Thymus (tissue), 11 donors: ENCODE results near the gene N4BP2. TPM values are rescaled to one million over a fixed set of nuclear protein-coding genes. Genes with fewer than 3 reads are reported as not detected.

Experiments used
- DNase-seq, 9 donors: peaks; one replicate each; pipeline ENCODE4 v3.0.0-alpha.2; 2013; ENCODE audit warnings: low spot score in 9 of 9, low read depth in 6 of 9, missing footprints in 1 of 9
- H3K27ac ChIP-seq, 2 donors: one replicate each; pipeline ENCODE4 v1.5.1; 2013; ENCODE audit warnings: control low read depth in 1 of 2, low read depth in 1 of 2, low read length in 1 of 2, mild to moderate bottlenecking in 1 of 2, moderate library complexity in 1 of 2
- H3K27me3 ChIP-seq, 2 donors: one replicate each; pipeline ENCODE4 v1.5.1; 2013; ENCODE audit warnings: low read length in 1 of 2; ENCODE audit not compliant: control insufficient read depth in 2 of 2, insufficient read depth in 1 of 2
- H3K36me3 ChIP-seq, 2 donors: one replicate each; pipeline ENCODE4 v1.5.1; 2013; ENCODE audit warnings: low read length in 1 of 2, mild to moderate bottlenecking in 1 of 2, moderate library complexity in 1 of 2; ENCODE audit not compliant: control insufficient read depth in 2 of 2, insufficient read depth in 2 of 2
- H3K4me1 ChIP-seq, 2 donors: one replicate each; pipeline ENCODE4 v1.5.1; 2013; ENCODE audit warnings: low read length in 2 of 2; ENCODE audit not compliant: control insufficient read depth in 2 of 2, insufficient read depth in 2 of 2
- H3K4me3 ChIP-seq, 2 donors: one replicate each; pipeline ENCODE4 v1.5.1; 2013; ENCODE audit warnings: low read length in 2 of 2, control low read depth in 1 of 2, mild to moderate bottlenecking in 1 of 2
- H3K9me3 ChIP-seq, 2 donors: one replicate each; pipeline ENCODE4 v1.5.1; 2013; ENCODE audit warnings: low read length in 1 of 2, mild to moderate bottlenecking in 1 of 2; ENCODE audit not compliant: control insufficient read depth in 2 of 2, insufficient read depth in 1 of 2
- WGBS: extraction: QIAGEN DNeasy Blood & Tissue Kit; methylation state at CpG from one replicate; pipeline ENCODE4 v1.1.7; 2013; 5-methylcytosine and 5-hydroxymethylcytosine counted together
- polyA plus RNA-seq: library from polyadenylated mRNA; stranded (reverse); fragments of 200-250 nt; gene quantifications from one replicate; pipeline ENCODE4 v1.2.3, GENCODE V29; 2013
- total RNA-seq: library from RNA; stranded (reverse); fragments of 120-200 nt; gene quantifications from one replicate; pipeline ENCODE4 v1.2.4, GENCODE V29; 2013
- donor health status: healthy.

The N4BP2 gene
- total and polyA plus RNA-seq, 2 donors = 7.7 to 25.3 TPM

DNA sequence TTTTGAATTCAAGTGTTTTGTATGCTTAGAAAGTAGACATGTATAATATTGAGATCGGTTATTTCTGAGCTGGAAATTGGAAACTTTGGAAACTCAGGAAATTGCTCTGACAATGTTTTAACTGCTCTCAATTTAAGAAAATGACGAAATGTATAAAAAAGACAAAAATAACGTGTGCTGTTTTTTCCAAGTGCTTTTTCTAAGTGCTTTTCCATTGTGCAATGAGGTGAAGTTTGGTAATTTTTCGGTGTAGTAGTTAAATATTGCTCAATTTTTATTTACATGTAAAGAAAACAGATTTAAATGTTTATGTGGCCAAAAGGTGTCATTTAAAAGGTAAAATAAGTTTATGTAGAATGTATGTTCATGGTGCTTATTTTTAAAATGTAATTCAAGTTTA is 100.8 kb downstream of the N4BP2 start:
- H3K36me3 ChIP-seq = peaks cover 10 to 33% of the 10 kb centered on the region in 2 donors
- no peak for DNase-seq
- H3K4me1 ChIP-seq = peaks cover 0 to 3% of the 10 kb centered on the region in 2 donors
- H3K27ac ChIP-seq = no peak overlapping the region
- WGBS = 98% methylated on average over 4 of the region's 4 CpGs
- no peaks in the 10 kb centered on the region for H3K27me3 ChIP-seq
- no peak overlapping the region for H3K4me3 ChIP-seq
- no peaks in the 10 kb centered on the region for H3K9me3 ChIP-seq

GRCh38 chr4:40160258-40160657 is 103.6 kb downstream of the N4BP2 start:
- H3K4me1 ChIP-seq = no peaks in the 10 kb centered on the region
- no peak overlapping the region for H3K4me3 ChIP-seq
- H3K9me3 ChIP-seq = peaks cover 0 to 2% of the 10 kb centered on the region in 2 donors
- H3K27me3 ChIP-seq = no peaks in the 10 kb centered on the region
- H3K27ac ChIP-seq = no peak overlapping the region
- no peak for DNase-seq
- H3K36me3 ChIP-seq = peaks cover 10 to 41% of the 10 kb centered on the region in 2 donors
- 96% methylated on average over 9 of the region's 9 CpGs for WGBS

DNA sequence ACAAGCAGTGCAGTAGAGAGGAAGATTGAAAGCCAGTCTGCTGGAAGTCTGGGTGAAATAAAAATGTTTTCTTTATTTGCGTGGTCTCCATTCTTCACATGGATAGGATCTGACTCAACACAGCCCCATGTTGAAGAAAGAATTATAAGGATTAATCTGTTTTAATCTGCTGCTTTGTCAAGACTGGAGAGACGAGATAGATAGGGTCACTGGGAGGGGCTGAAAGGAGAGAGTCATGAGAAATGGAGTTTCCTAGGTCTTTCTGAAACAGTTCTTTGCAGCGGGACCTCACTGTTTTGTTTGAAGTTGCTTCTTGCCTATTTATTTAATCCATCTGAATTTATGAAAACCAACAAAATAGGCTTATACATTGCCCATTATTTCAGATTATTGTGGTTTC is 107.8 kb downstream of the N4BP2 start:
- H3K27me3 ChIP-seq = no peaks in the 10 kb centered on the region
- no peaks in the 10 kb centered on the region for H3K4me1 ChIP-seq
- H3K9me3 ChIP-seq = peaks cover 0 to 7% of the 10 kb centered on the region in 2 donors
- H3K27ac ChIP-seq = no peak overlapping the region
- peaks cover 10 to 28% of the 10 kb centered on the region in 2 donors for H3K36me3 ChIP-seq
- no peak for DNase-seq
- 96% methylated on average over 3 of the region's 3 CpGs for whole genome bisulfite sequencing
- H3K4me3 ChIP-seq = no peak overlapping the region

GRCh38 chr4:40165916-40166315 is 109.3 kb downstream of the N4BP2 start:
- DNase-seq = no peak
- 99% methylated on average over 1 of the region's 1 CpG for WGBS
- no peaks in the 10 kb centered on the region for H3K4me1 ChIP-seq

GRCh38 chr4:40168070-40168469 is 111.4 kb downstream of the N4BP2 start:
- DNase-seq = no peak
- Histone ChIP-seq H3K4me1 (no peaks in the 10 kb centered on the region), H3K27me3 (no peaks in the 10 kb centered on the region), H3K9me3 (peaks cover 0 to 7% of the 10 kb centered on the region in 2 donors), H3K36me3 (peaks cover 3% of the 10 kb centered on the region in 2 donors), H3K27ac (no peak overlapping the region), H3K4me3 (no peak overlapping the region)

More at GRCh38 chr4:40165916-40166315, 109.3 kb downstream of the N4BP2 start:
- H3K36me3 ChIP-seq = peaks cover 10 to 17% of the 10 kb centered on the region in 2 donors
- no peak overlapping the region for H3K27ac ChIP-seq
- no peaks in the 10 kb centered on the region for H3K27me3 ChIP-seq
- no peak overlapping the region for H3K4me3 ChIP-seq
- peaks cover 0 to 7% of the 10 kb centered on the region in 2 donors for H3K9me3 ChIP-seq

DNA sequence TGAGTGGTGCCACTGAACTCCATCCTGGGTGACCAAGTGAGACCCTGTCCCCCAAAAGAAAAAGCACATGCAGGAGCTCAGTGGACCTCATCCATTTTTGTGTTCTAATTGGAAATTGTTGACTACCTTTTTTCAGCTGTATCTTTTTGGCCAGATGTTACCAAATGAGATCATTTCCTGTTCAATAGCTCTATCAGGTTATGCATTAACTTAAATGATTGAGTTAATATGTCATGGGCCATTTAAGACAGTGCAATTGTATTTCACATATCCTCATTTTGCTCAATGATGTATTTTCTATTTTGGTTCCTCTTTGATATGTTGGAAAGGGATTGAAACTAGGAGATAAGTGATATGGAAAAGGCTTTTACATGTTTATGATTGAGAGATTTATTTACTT is 113.9 kb downstream of the N4BP2 start:
- peaks cover 0 to 3% of the 10 kb centered on the region in 2 donors for H3K36me3 ChIP-seq
- H3K9me3 ChIP-seq = peaks cover 0 to 3% of the 10 kb centered on the region in 2 donors
- H3K27me3 ChIP-seq = no peaks in the 10 kb centered on the region
- no peak overlapping the region for H3K4me3 ChIP-seq
- no peak for DNase-seq
- no peak overlapping the region for H3K27ac ChIP-seq
- peaks cover 0 to 2% of the 10 kb centered on the region in 2 donors for H3K4me1 ChIP-seq

DNA sequence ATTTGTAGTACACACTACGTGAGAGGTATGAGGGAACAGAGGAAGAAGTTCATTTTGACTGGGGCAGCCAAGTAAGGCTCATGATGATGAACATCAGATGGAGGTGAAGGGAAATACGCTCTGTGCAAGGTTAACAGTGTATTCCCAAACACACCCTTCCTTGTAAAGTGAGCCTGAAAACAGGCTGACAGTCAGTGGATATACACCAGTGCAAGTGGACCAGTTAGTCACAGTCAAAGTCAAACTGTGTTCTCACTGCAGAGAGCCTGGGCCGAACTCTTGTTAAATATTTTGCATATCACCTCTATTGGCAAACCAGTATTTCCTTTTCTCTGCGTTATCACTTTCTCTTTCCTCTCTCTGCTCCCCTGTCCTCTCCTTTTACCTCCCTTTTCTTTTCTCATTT is 116.8 kb downstream of the N4BP2 start:
- no peak for DNase-seq
- Histone ChIP-seq H3K27me3 (no peaks in the 10 kb centered on the region), H3K9me3 (peaks cover 0 to 3% of the 10 kb centered on the region in 2 donors), H3K4me1 (peaks cover 0 to 2% of the 10 kb centered on the region in 2 donors), H3K27ac (no peak overlapping the region), H3K4me3 (no peak overlapping the region), H3K36me3 (peaks cover 0 to 3% of the 10 kb centered on the region in 2 donors)
- WGBS = 54% methylated on average over 4 of the region's 4 CpGs

GRCh38 chr4:40176602-40177001 is 120.0 kb downstream of the N4BP2 start:
- Histone ChIP-seq H3K27ac (no peak overlapping the region), H3K4me3 (no peak overlapping the region), H3K9me3 (no peaks in the 10 kb centered on the region), H3K27me3 (no peaks in the 10 kb centered on the region), H3K4me1 (peaks cover 0 to 2% of the 10 kb centered on the region in 2 donors), H3K36me3 (peaks cover 0 to 3% of the 10 kb centered on the region in 2 donors)
- DNase-seq = no peak
- WGBS = 94% methylated on average over 10 of the region's 10 CpGs

GRCh38 chr4:40177591-40177990 is 120.9 kb downstream of the N4BP2 start:
- Histone ChIP-seq H3K36me3 (peaks cover 0 to 3% of the 10 kb centered on the region in 2 donors), H3K4me3 (no peak overlapping the region), H3K27ac (no peak overlapping the region), H3K27me3 (no peaks in the 10 kb centered on the region), H3K4me1 (peaks cover 2 to 8% of the 10 kb centered on the region in 2 donors), H3K9me3 (no peaks in the 10 kb centered on the region)
- no peak for DNase-seq
- 92% methylated on average over 2 of the region's 2 CpGs for WGBS

DNA sequence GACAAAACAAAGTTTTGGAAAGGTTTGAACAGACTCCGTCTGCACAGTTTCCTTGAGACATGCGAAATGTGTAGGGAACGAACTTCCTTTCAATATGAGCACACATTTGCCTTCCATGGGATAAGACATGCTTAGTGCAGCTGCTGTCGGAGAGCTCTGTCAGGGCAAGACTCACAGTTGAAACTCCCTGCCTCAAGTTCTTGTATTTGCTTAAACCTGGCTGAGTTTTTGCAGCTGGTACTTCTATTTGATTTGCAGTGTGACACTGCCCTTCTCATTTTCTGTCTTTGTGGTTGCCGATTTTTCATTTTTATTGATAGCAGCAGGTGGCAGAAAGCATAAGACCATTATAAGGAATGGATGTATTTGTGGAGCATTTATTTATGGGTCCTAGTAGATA is 122.0 kb downstream of the N4BP2 start:
- WGBS = 90% methylated on average over 5 of the region's 5 CpGs
- Histone ChIP-seq H3K4me1 (peaks cover 3 to 11% of the 10 kb centered on the region in 2 donors), H3K27ac (no peak overlapping the region), H3K4me3 (no peak overlapping the region), H3K9me3 (no peaks in the 10 kb centered on the region), H3K27me3 (no peaks in the 10 kb centered on the region), H3K36me3 (peaks cover 0 to 3% of the 10 kb centered on the region in 2 donors)
- no peak for DNase-seq
